Measurements from ENCODE around the gene HHLA2.

Gene HHLA2

DNA sequence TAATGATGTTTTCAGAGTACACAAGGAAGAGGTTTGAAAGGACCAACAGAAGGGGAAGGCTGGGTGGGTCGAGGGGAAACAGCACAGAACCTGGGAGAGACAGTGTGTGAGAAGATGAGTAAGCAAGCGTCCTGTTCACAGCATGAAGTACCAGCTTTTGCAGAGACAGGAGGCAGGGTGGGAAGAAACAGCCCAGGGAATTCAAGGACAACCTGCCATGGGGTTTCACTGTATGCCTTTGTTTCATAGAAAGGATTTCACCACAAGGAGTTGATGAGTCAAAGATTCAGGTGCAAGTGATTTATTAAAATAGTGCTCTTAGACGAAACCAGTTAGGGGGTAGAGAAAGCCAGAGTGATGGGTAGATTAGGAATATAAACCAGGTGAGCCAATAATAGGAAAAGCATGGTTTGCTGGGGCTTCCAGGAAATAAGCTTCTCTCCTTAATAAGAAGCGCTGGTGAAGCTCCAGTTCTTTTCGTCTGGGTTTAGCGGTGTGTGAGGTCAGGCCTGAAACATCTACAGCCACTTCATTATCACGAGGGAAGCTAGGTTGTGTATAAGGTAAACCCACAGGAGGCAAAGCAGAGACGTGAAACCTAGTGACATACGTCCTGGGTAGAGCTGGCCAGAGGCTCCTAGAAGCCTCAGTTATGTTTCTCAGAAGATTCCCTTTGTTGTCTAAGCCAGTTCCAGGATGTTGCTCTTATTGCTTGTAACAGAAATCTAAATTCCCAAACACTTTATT lies 3.9 kb downstream of the HHLA2 start:
- no peak for DNase-seq (ENCODE audit: low read depth)

DNA sequence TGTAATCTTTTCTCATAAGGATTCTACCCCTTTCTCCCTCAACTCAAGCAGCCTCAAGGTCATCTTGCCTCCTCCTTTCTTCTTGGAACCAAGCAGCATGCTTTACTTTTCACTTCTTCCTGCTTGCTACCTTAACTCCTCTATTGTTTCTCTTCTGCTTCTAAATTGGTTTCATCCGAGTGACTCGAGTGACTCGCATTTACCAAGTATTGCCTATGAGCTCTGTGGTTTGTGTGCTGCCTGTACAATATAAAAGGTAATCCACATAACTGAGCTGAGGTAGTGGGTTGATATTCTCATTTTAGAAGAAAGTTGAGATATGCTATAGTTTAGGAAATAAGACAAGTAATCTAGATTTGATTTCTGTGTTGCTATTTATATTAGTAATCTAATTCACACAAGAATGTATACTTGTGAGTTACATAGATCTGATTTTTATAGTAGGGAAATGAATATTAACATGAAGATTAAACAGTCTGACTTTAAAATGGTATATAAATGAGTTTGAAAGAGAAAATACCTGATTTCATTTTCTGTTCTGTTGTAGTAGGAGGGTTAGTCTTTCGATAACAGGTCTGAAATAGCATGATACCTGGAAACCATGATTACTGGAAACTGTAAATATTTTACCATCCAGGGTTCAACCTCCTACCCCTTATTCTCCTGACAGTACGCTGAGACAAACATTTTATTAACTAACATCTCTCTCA lies 5.5 kb downstream of the HHLA2 start:
- DNase-seq (ENCODE audit: low read depth) = no peak

DNA sequence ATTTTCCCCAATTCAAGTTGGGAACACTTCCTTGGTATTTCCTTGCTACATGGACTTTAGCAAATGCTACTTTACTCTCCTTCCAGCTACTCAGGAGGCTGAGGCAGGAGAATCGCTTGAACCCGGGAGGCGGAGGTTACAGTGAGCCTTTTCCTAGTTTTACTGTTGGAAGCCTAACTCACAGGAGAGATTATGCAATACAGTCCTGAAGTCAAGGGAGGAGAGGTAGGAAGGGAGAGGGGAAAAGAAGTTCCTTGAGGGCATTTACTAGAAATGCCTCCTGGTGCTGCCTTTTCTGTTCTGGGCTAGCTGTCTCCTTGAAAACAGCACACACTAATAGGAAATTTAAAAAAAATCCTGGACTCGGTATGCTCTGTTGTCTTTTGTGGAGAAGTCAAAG lies 6.2 kb downstream of the HHLA2 start:
- DNase-seq (ENCODE audit: low read depth) = no peak

DNA sequence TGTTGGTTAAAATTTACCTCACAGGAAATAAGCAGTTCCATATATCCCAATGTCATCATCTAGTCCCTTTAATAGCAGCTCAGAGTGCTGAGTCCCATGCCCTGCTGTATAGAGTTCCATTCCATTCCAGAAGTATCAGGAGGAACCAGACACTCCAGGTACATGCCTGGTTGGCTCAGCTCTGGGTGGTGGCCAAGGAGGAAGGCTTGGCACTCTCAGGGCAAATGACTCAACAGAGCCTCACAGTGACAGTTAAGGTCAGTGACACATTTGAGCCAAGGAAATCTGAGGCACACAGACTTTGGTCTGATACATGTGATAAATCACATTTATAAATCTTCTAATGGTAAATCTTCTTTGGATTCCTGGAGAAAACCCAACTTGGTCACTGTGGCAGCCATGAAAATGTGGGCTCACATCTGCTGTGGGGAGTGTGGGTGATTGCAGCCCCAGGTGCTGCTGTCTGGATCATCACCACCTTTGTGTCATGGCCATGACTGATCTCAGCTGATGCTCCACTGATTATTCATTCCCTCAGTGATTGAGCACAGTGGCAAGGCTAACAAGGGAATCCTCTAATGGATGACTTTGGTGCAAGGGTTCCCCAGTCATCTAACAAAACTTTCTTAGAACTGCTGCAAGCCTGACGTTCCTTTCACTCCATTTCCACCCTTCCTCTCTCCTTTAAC lies 9.3 kb downstream of the HHLA2 start:
- DNase-seq (ENCODE audit: low read depth) = no peak

DNA sequence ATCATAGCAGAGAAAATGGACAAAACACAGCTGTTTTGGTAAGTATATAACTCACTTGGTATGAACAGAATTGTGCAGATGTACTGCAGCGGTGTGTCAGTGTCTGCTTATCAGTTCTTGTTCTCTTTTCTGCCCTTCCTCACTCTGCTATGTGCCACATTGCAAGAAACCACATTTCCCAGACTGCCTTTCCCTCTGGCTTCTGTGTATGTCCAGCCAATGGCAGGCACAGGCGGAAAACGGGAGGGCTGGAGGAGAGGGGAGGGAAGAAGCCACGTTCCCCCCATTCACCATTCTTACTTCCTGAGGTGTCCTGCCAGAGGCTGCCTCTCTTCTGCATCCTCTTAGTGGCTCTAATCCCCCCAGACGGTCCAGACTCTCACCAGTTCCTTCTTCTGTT lies 15.4 kb downstream of the HHLA2 start:
- DNase-seq (ENCODE audit: low read depth) = peak; percentile 5

DNA sequence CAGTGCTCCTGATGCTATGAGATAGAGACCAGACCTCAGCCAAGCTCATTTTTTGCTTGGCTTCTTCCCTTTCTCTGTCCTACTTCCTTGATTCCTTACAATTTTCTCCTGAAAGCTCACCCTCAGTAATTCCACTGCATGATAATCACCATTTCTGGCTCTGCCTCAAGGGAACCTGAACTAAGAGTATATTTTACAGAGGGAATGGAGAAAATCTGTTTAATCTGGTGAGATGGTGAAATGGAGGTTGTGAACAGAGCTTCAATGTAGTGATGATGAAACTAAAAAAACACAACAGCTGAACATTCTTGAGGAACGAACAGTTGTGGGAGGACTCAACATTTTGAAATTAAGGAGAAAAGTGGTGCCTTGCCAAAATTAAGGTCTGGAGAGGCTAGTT lies 16.3 kb downstream of the HHLA2 start:
- DNase-seq (ENCODE audit: low read depth) = no peak

DNA sequence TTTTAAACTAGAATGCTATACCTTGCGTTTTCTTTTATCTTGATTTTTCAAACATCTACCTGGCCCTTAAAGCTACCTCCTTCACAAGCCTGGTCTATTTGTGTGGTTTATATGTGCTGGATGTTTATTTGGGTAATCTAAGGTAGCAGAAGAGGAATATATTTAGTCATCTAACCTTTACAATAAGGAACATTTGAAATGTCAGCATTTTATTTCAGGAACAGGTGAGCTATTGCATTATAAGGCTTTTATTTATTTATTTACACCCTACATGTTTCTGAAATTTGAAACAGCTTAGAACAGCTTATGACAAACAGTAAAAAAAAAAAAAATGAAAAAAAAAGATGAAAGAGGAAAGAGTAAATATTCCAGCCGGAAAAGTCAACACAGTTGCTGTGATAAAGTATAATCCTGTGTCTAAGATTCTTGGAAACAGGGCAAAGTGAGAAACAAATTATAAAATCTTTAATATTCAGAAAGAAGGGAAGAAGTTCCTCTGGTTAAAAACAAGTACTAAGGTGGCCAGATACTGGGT lies 19.5 kb downstream of the HHLA2 start:
- DNase-seq (ENCODE audit: low read depth) = no peak

DNA sequence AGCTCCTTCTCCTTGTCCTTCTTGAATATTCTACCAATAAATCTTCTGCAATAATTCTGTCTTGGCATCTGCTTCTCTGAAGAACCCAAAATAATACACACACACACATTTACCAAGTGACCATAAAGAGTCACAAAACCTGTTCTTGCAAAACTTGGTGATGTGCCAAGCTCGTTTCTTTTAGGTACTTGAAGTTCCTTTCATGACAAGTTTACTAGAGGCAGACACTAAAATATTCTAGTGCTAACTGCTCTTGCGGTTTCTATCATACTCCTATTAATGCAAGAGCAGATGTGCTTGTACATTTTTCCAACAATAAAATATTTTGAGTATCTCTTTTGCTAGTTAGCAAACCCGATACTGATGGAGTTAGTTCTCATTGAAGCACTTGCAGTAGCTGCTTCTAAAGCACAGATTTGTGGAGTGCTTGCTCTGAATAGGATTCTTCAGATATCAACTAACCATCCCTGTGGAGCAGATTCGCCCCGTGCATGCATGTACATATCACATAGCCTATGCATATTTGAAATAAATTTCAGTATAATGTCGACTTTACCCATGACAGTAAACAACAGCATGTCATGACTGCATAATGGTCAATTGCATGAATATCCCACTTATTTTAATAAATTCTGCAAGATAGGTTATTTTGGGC lies 23.2 kb downstream of the HHLA2 start:
- no peak for DNase-seq (ENCODE audit: low read depth)

DNA sequence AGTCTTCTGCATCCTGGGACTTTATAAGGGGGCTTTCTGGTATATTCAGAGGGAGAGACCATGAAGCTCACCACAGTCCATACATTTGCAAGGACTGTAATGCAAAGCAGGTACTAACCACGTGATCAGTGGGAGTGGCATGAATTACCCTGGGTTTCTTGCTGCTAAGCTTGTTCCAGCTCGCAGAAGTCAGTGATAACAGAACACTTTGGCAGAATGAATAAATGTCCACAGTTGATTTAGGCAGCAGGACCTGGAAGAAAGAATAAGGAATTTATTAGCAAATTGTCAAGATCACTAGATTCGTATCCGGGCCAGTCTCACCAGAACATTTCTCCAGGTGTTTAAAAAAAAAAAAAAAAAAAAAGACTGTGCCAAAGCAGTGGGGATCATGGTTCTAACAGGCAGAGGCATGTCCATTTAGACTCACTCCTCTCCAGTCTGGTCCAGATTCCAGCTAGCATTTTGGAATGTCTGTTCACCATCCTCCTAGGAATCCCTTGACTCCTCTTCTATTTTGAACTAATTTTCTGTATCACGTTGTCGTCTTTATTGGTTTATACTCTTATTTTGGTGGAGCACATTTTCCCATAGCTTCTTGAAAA lies 24.5 kb downstream of the HHLA2 start:
- no peak for DNase-seq (ENCODE audit: low read depth)

DNA sequence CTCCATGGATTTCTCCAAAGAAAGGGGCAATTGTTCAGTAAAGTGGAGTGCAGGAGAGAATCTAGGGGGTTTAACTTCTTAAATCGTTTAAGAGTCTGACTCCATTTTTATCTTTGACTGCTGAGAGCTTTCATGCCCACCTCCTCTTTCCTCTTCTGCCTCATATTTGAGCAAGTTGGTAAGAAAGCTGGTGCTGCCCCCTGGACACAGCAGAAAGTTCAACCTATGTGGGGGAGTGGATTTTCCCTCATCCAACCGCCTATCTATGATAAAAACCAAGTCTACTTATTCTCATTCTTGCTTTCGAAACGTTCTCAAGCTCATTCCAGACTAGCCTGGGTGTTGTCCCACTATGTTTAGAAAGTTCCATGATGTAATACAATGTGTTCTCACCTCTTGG lies 26.0 kb downstream of the HHLA2 start:
- DNase-seq (ENCODE audit: low read depth) = peak; percentile 7

DNA sequence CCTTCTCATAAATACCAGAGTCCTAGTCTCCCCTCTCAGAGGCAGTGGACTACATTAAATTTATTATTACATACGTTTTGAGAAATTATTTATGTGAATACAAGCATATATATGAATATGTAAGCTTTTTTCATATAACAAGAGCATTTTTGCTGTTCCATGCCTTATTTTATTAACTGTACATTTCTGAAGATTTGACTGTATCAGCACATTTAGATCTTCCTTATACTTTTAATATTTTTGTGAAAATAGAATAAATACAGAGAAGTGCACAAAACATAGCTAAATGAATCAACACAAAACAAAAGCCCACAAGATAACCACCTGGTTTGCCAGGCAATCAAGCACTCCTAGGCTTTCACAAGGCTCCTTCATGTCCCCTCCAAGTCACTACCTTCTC lies 27.8 kb downstream of the HHLA2 start:
- no peak for DNase-seq (ENCODE audit: low read depth)

DNA sequence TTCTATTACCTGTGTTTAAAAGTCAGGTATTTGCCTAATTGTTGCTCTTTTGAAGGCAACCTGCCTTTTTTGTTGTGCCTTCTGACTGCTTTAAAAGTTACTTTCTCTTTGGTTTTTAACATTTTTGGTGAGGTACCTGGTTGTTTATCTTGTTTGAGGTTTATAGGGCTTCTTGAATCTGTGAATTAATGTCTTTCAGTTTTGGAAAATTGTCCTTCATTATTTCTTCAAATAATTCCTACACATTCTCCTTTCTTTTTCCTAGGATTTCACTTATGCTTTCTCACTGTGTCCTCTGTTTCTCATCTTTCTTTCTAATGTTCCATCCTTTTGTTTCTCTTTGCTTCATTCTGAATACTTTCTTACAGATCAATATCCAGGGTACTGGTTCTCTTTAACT lies 30.8 kb downstream of the HHLA2 start:
- DNase-seq (ENCODE audit: low read depth) = no peak

DNA sequence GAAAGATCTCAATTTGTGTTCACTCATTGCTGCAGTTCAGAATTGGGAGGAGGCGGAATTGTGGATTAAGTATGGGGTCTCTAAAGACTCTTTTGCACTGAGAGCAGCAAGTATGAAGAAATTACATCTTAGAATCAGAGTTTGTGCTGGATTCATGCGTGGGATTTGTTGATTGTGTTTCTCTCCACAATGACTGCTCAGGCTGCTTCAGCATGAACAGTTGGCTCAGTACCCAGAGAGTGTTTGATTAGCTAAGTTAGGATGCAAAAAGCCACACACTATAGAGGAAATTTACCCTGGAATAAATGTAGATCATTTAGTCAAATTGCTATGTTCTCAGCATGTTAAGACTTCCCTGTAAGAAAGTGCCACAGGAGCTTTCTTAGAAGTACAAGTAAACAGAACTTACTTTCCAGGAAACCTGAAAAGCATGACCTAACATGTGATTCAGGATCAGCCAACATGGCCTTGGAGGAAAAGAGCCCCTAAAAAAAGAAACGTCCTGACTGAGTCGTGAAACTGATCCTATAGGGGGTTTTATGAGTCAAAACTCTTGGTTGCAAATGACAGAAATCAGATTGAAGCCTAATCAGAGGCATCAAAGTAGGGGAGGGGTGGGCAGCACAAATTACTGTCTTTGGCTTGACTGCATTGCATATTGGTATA lies 32.6 kb downstream of the HHLA2 start:
- DNase-seq (ENCODE audit: low read depth) = no peak

DNA sequence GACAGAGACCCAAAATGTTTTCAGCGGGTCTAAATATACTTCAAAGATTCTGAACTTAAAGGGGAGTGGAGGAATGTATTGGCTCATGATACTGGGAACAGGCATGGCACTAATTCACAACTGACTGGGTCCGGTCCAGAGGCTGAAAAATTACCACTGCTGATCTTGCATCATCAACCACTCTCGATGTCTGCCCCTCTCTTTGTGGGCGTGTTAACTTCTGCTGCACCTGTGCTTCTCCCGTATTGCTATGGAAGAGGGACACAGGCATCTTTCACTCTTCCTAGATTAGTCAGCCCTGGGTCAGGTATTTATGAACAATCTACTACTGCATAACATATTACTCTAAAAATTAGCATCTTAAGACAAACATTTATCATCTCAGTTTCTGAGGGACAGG lies 33.2 kb downstream of the HHLA2 start:
- no peak for DNase-seq (ENCODE audit: low read depth)

DNA sequence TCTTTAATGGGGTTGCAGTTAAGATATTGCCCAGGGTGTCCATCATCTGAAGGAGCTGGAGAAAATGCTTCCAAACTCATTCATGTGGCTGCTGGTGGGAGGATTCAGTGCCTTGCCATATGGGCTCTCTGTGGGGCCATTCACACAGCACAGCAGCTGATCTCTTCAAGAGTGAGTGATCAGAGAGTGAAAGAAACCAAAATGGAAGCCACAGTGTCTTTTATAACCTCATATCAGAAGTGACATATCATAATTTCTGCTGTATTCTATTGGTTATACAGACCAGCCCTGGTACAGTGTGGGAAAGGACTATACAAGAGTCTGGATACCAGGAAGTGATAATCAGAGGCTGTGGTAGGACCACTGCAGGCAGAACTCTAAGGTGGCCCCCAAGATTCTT lies 33.6 kb downstream of the HHLA2 start:
- no peak for DNase-seq (ENCODE audit: low read depth)

DNA sequence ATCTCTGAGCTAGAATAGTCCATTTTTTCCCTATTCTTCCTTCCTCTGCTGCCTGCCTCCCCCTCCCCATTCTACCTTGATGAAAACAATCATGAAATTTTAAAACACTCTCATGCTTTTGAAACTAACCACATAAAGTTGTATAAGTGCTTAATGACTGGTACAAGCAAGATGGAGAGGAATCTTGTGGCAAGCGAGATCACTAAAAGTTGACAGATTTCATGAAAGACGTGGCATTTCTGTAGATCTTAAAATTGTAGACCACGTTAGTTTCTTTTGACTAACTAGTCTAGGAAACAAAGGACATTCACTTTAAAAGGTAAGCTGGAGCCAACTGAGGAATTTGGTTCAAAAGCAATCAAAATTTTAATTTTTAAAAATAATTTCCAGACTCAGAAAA lies 35.4 kb downstream of the HHLA2 start:
- no peak for DNase-seq (ENCODE audit: low read depth)

DNA sequence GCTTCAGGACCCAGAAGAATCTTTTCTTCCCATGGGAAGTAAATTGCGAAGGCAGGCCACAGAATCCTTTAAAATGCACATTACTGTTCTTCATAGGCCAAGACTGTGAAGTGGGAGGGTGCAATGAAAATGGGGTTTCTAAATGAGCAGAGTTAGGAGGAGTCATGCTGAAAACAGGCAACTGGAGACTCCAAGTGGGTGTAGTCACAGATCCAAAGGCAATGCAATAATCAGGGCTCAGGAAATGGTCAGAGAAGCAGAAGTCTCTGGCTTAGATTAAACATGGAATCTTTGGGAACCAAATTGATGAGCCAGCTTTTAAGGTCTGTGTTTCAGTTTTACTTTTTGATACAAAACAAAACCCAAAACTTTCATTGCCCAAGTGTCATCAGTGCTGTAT lies 37.6 kb downstream of the HHLA2 start:
- no peak for DNase-seq (ENCODE audit: low read depth)

DNA sequence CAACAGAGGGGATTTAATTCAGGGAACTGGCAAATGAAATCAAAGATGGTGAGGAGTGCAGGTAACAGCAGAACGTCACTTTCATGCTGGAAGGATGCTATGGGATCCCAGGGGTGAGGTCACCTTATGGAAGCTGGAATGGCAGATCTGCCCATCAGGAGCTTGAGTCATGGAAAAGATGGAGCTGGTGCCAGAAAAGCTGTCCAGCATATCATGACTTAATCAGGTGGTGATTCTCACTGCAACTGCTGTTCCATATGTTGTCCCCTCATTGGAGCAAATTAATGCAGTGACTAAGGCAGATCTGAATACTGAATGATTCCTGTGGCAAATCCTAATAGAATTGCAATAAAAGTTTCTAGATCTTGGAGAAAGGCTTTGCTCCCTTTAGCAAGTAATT lies 38.4 kb downstream of the HHLA2 start:
- DNase-seq (ENCODE audit: low read depth) = peak; percentile 4

DNA sequence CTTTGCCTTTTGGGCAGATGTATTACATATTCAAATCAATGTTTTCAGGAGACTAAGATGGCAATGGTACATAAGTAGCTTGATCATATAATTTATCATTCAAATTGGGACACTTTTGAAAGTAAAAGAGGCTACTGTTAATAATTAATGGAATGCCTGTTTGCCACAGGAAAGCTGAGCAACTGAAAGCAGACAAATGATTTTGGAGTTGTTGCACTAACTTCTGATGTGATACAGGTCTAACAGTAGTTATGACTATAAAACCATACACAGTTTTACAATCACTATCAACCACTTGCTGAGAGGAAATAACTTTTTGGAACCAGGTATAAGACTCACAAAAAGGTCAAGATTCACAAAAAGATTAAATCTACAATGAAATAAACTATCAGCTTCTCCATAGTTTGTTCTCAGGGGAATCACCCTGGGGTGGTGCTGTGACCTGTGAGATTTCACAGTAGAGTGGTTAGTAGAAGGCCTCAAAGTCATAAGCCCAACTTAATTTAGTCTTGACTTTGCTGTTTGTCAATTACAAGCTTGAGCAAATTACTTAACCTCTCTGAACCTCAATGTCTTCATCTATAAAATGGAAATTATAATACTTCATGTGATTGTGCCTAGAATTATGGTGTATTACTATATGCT lies 42.7 kb downstream of the HHLA2 start:
- no peak for DNase-seq (ENCODE audit: low read depth)

DNA sequence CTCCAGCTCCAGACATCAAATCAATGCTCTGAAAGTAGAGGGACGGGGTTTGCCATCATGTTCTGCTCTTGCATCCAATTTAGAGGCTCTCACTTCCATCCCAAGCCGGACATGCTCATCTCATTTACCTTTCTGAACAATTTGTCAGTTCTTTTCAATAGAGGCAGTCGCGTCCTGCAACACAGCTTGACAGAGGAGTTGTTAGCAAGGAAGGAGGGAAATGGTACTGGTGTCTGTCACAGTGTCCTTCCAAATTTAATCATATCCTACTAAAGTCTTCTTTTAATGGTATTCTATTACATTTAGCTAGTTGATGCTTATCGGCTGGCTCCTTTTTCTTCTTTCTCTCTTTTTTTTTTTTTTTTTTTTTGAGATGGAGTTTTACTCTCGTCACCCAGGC lies 45.6 kb downstream of the HHLA2 start:
- DNase-seq (ENCODE audit: low read depth) = no peak
